ENCODE data around the gene TMC3.
"Not testable (repeated sequence)": the region's sequence is repeated elsewhere in the genome, so short reads cannot be mapped to it uniquely, and the experiment has no call there.

TMC3 gene

DNA sequence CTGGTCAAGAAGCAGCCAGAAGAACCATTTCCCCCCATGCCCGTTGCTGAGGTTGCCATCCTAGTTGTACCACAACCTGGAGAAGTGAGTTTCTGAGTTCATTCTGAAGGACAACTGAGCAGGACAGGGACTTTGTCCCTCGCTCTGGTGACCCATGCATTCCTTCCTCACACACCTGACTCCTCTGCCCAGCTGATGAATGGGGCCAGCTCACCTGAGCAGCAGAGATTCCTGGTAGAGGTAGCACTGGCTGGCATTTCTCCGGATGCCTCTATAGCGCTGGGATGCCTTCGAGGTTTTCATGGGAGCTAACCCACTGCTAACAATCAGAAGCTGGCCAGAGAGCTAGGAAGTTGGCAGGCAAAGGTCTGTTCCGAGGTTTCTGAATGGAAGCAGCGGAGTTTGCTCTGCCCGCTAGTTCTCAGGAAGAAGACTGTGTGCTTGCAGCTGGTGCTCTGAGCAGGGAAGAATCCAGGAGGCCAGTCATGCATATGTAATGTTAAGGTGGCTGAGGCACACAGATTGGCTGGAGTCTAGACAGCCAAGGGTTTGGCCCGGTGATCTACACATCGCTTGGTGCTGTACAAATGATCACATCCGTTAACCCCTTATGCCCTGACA, at the start of gene TMC3:
Gene TMC3, minus strand, starts transcription at position 439 of the 621 bp plus-strand sequence. Its CDS starts 136 bp downstream, at position 303.
- no peak for DNase-seq

DNA sequence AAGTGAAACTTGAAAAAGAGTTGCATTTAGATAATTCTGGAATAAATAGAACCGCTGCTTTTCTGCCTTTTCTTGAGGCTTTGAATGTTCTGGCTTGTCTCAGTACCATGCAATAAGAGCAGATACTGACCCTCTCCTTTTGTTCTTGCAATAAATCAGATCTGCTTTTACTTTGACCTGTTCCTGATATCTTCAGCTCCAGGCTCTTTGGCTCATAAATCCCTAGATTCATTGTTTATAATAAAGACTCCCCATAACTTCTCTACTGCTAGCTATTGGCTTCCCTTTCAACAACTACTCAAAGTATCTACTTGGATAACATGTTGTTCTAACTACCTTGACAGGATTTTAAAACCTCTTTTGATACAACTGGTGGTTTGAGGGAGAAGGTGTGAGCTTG, 47.4 kb upstream of the TMC3 start:
- DNase-seq: no peak

DNA sequence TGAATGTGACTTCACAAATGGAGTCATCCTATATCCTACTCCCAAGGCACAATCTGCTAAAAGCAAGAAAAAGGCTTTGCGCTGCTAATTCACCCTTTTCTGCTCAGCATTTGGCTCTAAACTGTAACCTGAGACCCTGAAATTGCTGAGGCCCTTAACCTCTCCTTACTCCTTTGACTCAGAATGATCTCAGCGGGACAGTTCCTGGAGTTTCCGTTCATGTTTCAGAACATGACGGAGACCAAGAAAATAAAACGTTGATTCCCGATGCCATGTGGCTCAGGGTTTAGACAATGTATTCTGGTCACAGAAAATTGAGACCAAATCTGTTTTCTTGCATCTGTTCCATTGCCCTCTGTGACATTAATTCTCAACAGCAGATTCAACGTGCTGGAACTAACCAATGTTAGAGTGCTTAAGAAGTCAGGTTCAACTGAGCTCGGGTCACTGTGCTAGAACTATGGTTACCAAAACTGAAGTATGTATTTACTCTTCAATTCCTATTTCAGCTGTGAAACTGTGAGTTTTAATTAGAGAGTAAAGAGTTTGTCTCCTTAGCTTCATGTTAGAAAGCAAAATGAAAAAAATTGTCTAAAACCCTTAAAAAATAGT, 45.4 kb upstream of the TMC3 start:
- DNase-seq: no peak

DNA sequence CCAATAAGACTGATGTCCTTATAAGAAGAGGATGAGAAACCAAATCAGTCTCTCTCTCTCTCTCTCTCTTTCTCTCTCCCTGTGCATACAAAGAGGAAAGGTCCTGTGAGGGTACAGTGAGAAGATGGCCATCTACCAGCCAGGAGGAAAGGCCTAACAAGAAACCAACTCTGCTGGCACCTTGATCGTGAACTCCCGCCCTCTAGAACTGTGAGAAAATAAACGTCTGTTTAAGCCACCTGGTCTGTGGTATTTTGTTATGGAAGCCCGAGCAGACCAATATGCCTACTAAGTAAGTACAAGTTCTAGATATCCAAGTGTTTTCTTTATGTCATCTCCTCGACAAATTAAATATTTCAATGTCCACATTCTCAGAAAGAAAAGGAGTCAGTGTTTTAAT, 44.9 kb upstream of the TMC3 start:
- no peak for DNase-seq

DNA sequence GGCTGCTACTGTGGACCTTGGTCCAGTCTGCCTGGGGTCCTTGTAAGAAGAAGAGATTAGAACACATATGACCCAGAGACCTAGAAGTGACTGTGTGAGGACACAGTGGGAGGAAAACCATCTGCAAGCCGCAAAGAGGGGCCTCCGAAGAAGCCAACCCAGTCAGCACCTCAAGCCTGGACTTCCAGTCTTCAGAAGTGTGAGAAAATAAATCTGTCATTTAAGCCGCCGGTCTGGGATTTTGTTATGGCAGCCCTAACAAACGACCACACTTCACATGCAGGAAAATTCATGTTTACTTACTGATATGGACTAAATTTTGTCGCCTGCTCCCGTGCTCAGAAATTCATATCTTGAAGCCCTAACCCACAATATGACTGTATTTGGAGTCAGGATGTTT, 44.4 kb upstream of the TMC3 start:
- DNase-seq: no peak

DNA sequence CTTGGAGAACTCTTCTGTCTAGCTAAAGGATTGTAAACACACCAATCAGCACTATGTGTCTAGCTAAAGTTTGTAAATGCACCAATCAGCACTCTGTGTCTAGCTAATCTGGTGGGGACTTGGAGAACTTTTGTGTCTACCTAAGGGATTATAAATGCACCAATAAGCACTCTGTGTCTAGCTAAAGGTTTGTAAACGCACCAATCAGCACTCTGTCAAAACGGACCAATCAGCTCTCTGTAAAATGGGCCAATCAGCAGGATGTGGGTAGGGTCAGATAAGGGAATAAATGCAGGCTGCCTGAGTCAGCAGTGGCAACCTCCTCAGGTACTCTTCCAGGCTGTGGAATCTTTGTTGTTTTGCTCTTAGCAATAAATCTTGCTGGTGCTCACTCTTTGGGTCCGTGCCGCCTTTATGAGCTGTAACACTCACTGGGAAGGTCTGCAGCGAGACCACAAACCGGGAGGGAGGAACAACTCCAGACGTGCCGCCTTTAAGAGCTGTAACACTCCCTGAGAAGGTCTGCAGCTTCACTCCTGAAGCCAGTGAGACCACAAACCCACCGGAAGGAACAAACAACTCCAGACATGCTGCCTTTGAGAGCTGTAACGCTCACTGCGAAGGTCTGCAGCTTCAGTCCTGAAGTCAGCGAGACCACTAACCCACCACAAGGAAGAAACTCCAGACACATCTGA, 40.4 kb upstream of the TMC3 start:
- not testable (repeated sequence) for DNase-seq

DNA sequence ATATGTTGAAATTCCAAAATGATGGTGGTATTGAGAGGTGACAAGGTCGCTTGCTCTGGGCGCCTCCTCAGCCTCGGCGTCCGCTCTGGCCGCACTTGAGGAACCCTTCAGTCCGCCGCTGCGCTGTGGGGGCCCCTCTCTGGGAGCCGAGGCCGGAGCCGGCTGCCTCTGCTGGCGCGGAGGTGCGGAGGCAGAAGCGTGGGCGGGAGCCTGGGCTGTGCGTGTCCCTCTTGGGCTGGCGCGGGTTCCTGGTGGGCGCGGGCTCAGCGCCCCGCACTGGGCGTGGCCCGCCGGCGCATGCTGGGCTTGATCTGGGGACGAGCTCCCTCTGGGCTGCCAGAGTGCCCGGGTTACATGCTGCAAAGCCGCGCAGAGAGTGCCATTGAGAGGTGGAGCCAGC, 39.8 kb upstream of the TMC3 start:
- DNase-seq: no peak

DNA sequence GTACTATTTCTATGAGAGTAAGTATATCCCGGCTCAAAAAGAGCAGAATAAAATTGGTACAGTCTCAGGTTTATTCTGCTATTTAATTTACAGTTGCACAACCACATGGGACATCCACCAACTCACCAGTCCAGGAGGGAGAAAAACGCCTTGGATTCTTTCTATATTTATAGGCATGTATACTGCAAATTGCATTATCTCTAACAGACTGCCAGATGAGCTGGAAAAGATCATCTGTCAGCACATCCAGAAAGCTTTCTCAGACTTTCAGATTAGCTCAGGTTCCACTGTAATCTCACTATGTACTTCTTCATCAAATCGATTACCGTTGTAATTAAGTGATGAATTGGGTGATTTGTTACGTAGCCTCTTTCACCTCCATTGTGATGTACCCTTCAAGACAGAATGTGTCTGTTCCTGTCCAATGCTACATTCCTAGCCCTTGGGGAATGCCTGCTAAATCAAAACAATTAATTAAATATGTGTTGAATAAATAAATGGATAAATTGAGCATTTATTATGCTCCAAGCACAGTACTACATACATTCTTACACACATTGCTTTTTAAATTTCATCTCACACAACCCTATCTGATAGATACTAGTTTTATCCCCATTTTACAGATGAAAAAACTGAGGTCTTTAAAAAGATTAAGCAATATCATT, 38.1 kb upstream of the TMC3 start:
- no peak for DNase-seq

DNA sequence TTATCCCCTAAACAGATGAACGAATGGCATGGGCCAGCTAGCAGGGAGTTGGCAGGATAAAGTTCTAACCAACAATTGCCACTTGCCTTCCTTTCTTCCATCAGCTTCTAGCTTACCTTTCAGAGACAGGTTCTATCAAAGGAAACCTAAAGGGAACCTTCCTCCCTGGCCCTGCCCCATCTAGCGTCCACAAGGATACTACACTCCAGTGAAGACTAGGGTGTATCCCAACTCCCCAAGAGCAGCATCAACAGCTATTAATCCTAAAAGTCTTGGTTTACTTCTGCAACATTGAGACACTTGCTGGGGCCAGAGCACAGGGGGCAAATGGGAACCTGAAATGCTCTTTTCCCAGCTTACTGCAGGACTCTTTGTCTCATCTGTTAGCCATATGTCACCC, 37.0 kb upstream of the TMC3 start:
- DNase-seq: no peak

DNA sequence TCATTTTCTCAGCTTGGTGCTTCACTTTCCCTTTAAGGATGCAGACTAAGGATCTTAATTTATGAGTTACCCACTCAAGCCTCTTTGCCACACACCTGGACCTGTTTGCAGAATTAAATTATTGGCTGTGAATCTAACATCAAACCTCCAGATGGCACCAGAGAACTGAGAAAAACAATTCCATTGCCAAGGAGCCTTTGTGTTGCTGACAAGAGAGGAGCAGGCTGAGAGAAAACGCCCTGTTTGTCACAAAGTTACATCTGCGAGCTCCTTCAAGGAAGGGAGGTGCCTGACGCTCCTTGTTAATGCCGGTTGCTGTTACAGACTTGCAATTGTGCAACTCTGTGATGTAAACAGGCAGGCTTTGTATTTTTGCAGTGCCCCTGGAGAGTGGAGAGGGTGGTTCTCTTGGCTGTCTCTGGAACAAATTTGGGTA, 36.3 kb upstream of the TMC3 start:
- peak; percentile 52 for DNase-seq

DNA sequence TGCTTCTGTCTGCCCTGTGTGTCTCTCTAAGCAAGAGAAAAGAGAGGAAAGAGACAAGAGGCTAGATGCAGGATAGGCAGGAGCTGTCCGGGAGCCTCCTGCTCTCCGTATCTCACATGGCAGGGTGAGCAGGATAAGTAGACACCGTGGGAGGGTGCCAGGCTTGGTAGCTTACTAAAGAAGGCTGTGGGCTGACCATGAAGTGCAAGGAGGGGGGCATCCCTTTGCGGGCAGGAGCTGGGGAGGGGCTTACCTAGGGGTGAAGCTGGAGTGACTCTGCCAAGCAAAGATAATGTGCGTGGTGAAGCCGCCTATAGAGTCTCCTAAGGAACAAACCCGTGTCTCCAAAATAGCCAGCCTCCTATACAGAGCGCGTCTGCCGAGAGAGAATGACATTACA, 33.7 kb upstream of the TMC3 start:
- no peak for DNase-seq

DNA sequence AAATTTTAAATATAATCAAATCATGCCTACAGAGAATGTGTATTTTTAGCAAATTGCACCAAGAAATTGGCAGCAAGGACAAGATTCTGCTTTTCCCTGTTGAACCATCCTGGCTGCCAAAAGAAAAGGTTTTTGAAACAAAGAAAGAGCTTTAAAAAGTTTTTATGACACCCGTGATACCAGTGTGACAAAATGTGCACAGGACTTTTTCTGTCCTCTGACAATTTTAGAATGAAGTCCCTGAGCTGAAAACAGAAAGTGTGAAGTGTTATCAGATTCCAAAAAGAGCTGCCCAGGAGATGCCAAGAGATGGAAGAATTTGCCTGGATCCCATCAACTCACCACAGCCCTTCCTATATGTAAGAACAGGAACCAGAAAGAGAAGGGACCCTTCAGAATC, 33.2 kb upstream of the TMC3 start:
- DNase-seq: no peak

DNA sequence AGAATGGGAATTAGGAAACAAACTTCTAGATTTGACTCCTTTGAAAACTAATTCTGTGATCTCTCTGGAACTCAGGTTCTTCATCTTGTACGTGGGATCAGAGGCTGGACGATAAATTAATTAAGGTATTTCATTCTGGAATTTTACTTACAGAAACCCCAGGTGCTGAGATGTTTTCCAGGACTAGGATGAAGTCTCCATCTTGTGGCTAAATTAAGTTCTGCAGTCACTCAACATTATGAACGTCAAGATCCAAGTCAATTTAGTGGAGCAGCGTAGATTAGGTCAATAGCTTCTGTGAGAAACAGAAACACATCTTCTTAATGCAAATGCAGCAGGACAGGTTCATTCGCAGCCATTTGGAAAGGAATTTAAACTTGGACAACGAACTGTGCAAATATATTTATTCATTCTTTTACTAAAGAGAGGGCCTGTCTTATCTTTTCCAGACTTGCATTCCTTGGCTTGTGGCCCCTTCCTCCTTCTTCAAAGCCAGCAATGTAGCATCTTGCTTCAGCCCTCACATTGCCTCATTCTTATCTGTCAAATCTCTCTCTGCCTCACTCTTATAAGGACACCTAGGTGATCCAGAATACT, 26.7 kb upstream of the TMC3 start:
- peak; percentile 46 for DNase-seq

DNA sequence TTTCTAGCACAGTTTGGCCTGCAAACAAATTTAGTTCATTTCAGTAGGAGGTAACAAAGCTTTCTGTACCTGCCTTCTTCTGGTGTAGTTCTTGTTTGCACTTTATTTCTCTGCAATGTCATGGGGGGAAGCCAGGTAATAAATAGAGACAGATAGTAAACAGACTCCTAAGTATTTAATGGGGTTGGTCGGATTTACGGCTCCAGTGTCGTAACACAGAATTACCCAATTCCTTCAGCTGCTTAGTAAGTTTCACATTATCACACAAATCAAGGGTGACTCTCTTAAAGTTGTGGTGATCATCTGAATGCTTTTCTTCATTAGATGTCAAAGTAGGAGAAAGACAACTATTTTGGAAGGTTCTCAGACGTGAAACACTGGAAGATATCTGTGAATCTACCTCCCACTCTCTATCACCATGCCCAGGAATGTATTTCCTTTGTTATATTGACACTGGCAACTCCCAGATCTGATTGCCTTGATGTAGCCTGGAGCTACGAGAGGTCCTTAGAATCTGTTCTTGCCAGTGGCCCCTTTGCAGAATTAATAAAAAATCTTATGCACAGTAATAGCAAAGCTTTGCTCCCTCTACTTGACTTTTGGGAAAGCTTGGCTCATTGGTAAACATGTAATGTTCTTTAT, 25.0 kb upstream of the TMC3 start:
- no peak for DNase-seq

DNA sequence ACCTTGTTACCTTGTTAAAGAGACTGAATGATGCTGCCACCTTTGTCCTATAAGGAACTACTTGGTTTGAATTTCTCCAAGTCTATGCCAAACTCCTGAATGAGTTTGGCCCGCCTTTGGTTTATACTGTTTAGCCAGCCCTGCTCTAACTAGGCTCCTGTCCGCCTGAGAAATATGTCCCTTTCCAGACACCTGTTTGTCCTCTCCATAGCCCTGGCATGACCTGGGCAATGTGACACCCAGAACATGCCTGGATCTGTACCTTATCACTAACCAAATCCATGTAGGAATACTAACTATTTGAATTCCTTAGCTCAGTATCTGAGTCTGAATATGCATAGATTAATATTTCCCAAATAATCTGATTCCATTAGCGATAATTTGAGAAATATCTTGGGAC, 24.4 kb upstream of the TMC3 start:
- DNase-seq: no peak

DNA sequence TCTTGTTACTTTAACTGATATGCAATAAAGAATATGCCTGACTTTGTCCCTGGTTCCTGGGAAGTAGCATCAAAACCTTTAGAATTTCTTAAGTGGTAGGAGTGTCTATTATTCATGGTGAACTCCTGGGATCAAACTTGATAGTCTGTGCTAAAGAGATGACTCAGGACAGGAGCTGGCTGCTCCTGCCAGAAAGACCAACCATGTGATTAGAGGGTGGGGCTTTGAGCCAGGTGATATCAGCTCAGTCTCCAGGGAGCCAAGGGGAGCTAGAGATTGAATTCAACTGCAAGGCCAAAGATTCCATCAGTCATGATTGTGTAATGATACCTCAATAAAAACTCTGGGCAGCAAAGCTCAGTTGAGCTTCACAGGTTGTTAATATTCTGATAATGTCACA, 20.6 kb upstream of the TMC3 start:
- DNase-seq: no peak

DNA sequence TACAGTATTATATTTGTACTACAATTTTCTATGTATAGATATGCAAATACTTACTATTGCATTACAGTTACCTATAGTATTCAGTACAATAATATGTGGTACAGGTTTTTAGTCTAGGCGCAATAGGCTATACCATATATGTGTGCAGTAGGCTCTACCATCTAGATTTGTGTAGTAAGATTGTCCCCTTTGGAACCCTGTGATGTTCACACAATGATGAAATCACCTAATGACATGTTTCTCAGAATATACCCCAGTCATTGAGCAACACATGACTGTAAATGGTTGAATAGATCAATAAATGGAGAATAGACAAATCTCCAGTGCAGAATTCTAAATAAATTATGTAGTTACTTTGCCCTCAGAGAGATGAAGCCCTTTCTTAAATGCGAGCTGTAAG, 17.6 kb upstream of the TMC3 start:
- no peak for DNase-seq

DNA sequence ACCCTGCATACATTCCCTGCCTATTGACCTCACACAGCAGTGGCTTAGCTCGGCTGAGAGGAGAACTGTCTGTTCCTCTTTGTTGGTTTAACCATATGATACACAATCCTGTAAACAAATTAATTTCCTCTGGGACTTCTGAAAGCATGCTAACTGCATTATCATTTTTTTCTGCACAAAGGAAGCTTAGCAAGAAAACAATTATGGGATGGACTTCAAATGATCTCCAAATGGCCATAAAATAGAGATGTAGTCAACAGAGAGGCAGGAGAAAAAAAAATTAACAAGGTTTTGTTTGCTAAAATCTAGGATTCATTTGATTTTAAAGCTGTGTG, 14.4 kb upstream of the TMC3 start:
- DNase-seq: no peak

DNA sequence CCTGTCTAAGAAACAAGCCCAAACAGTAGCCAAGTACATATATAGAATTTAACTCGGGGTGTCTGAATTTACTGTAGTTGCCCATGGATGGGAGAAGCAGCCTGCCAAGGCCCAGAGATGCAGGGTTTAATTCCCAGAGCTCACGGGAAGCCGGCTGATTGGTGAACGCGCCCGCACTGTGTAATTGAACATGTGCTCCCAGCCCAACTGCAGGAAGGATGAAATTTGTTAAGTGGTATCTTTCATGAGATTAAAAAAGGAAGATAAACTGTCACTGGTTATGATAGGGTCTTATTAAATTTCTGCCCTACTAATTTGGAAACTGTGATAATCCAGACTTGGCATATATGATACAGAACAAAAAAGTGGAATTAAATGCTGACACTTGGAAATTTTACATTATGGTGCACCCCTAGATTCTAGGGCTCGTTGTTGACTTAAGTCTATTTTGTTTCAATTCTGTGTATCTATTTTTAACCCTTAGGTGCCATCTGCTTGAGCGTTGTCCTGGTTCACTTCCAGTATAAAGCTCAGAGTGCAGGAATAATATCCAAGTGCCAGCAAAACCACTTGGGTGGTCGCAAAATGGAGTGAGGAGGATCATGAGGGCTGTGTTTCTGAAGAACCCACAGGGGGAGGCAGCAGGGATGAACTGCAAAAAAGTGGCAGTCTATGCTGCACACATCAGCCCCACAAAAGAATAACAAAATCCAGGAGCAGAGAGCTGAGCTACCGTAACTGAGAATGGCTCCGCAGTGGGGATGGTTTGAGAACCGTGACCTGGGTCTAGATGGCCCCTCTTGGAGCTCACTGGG, 13.8 kb upstream of the TMC3 start:
- DNase-seq: no peak

DNA sequence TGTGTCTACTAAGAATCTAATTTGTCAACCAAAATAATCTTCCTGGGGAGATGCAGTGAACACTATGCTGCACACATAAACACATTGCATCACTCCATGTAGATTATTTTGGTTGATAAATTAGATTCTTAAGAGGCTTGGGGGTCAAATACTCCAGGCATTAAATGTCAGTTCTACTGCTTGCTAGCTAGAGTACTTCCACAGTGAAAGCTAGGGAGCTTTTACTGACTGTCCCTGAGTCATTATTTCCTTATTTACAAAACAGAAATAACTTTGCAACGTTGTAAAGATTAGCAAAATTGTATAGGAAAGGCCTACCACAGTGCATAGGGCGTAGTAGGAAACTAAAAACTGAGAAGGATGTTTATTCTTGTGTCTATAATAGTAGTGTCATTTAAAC, 12.9 kb upstream of the TMC3 start:
- no peak for DNase-seq

DNA sequence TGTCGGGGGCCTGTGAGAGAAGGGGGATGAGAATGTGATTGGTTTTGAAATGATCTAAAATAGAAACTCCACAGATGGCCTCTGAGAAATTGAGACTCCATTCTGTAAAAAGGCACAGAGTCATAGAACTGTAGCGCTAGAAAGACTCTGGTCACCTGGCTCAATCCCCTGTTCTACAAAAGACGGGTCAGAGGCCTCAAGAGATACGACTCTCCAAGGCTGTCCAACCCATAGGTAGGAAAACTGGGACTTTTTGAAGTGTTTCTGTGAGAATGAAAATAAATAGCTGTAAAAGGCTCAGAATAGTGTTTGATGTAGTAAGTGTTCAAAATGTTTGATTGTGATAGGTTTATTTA, 11.7 kb upstream of the TMC3 start:
- DNase-seq: no peak

Measured in activated CD4-positive, alpha-beta T cell treated with anti-CD3 and anti-CD28 coated beads, Interleukin-2, Interleukin-6, amounts not matched to agents 100 ng/mL and 50 ng/mL, durations not matched to agents 16 hours and 8 hours (primary cell).